Psoas muscle (tissue), 8 donors: ENCODE measurements around the gene EIF1AD. TPM values are rescaled to one million over a fixed set of nuclear protein-coding genes. Genes with fewer than 3 reads are reported as not detected.
A peak's percentile ranks its signal among the peaks of the same experiment; 100 is the strongest.

Experiments
- ATAC-seq, 4 donors: fragments of 200-7000 bp; cut with Tn5 transposase; one replicate each; pipeline ENCODE4 v1.9.1; 2020; ENCODE audit warnings: moderate library complexity in 3 of 4, mild to moderate bottlenecking in 2 of 4
- DNase-seq, 2 donors: peaks; one replicate each; pipeline ENCODE4 v3.0.0-alpha.2; 2020
- H3K27ac ChIP-seq: fragments of 200-600 bp; one replicate; pipeline ENCODE4 v1.8.0; 2022
- H3K27me3 ChIP-seq, 3 donors: fragments of 200-600 bp in 1 of 3; one replicate each; pipeline versions ENCODE4 v1.6.1 to v1.8.0; 2013 to 2022; ENCODE audit warnings: low read length in 2 of 3, mild to moderate bottlenecking in 2 of 3, moderate library complexity in 1 of 3; ENCODE audit not compliant: insufficient read depth in 3 of 3
- H3K36me3 ChIP-seq, 2 donors: fragments of 200-600 bp in 1 of 2; one replicate each; pipeline versions ENCODE4 v1.6.1 to v1.8.0; 2013 to 2022; ENCODE audit warnings: low read depth in 1 of 2, mild to moderate bottlenecking in 1 of 2, moderate library complexity in 1 of 2; ENCODE audit not compliant: insufficient read depth in 1 of 2
- H3K4me1 ChIP-seq: fragments of 200-600 bp; one replicate; pipeline ENCODE4 v1.8.0; 2022
- H3K4me3 ChIP-seq: fragments of 200-600 bp; one replicate; pipeline ENCODE4 v1.8.0; 2022; ENCODE audit warnings: mild to moderate bottlenecking
- H3K9me3 ChIP-seq: fragments of 200-600 bp; one replicate; pipeline ENCODE4 v1.8.0; 2022
- WGBS, 3 donors: extraction: QIAGEN DNeasy Blood & Tissue Kit; methylation state at CpG; one replicate each; pipeline versions ENCODE4 v1.1.6 to v1.1.7; 2013; 5-methylcytosine and 5-hydroxymethylcytosine counted together
- intact Hi-C, 2 donors: fragments of 100-400 bp; cut with DNase I; formaldehyde crosslinking; loops; one replicate each; pipeline versions ENCODE4 v1.11.0 to v1.14.2; 2022
- long read RNA-seq, 2 donors: library from polyadenylated mRNA; unstranded; transcript quantifications; one replicate each; pipeline ENCODE4 v2.0.0, GENCODE V29; 2021
- polyA plus RNA-seq, 3 donors: library from polyadenylated mRNA; stranded (reverse); fragments of 200-250 nt; gene quantifications; one replicate each; pipeline ENCODE4 v1.2.3, GENCODE V29; 2013
- total RNA-seq, 4 donors: library from RNA; stranded (reverse); fragmentation: NEBNext Ultra II Directional in 2 of 4; extraction: Animal tissue kit (Norgen Biotek cat#: 25700) in 2 of 4; gene quantifications; one replicate each; pipeline versions ENCODE4 v1.2.1 to v1.2.4, GENCODE V29; 2021 to 2023
- TF ChIP-seq, protein P1 (sequence below): fragments of 200-600 bp; IDR thresholded peaks from one replicate; pipeline ENCODE4 v1.8.0; 2022; ENCODE audit warnings: antibody characterized with exemption
- donor health status: healthy with polysubstance abuse.
- donor health status: DM: no; HTN: no; CAD: no; lungs with moderate emphysema.
- donor health status: Bipolar disorder and iron deficiency.
- donor health status: healthy.
- donor health status: DM: yes; HTN: yes; CAD: no.
- donor health status: DM: no; HTN: no; CAD: no.
- donor health status: DM: no; HTN: no; CAD: no.
- donor health status: DM: yes; HTN: yes; CAD: no.

The EIF1AD gene, protein sequence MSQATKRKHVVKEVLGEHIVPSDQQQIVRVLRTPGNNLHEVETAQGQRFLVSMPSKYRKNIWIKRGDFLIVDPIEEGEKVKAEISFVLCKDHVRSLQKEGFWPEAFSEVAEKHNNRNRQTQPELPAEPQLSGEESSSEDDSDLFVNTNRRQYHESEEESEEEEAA
- total RNA-seq (10 to 100 TPM; 24.8 to 44.5 (median 31.6) TPM), polyA plus RNA-seq (10 to 100 TPM; 29.4 to 63.1 (median 54.2) TPM)
- long read RNA-seq, donor 1, partial matches to known transcripts = 1 of 8 reads
- long read RNA-seq, donor 1, other reads (novel, unspliced or antisense) = 2 of 8 reads
- long read RNA-seq, donor 2, partial matches to known transcripts = 1 of 17 reads
- long read RNA-seq, donor 2, other reads (novel, unspliced or antisense) = 12 of 17 reads

DNA sequence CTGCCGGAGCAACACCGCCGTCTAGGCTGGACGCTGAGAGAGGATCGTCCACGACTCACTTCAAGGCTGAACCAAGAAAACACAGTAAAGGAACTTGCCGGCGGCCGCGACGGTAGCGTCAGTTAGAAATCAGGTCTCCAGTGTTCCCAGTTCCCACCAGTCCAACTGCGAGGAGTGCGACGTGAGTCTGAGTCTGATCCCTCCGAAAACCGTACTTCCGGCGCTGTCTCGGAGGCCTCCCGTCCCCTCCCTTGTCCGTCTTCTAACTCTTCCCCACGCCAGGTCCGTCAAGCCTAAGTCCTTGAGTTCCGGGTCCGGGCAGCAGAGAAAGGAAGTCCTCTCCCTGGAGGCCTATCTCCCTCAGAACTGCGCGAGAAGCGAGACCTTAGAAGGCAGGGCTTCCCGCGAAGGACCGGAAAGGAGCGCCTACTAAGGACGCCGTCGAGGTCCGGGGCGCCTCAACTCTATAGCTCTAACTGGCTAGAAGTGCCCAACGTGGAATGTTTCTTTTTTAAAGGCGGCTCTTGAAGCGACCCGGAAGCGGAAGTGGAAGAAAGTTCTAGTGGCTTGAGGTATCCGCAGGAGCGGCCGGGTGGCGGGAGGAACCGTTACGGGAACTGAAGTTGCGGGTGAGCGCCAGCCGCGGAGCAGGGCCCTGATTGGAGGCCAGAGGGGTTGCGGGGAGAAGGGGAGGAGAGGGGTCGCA, at the start of gene EIF1AD, which contains the start of gene BANF1:
Gene EIF1AD, minus strand, starts transcription at position 216 of the 706 bp plus-strand sequence. CDS start 1,768 bp downstream, outside the sequence.
Gene BANF1, plus strand, starts transcription at position 562 of the 706 bp plus-strand sequence. CDS start 748 bp downstream, outside the sequence.
- Histone ChIP-seq H3K4me3 (peak within 1 kb of the TSS; percentile 74), H3K27ac (peak within 1 kb of the TSS; percentile 96), H3K27me3 (no peaks in the 10 kb centered on the region), H3K9me3 (no peaks in the 10 kb centered on the region), H3K36me3 (peaks cover 0 to 66% of the 10 kb centered on the region in 2 donors), H3K4me1 (peaks cover 30% of the 10 kb centered on the region)
- ATAC-seq = peak; percentile 87 to 92 (median 88)
- peak; percentile 90 to 95 for DNase-seq
- intact Hi-C loops = loop anchor here (1.0 to 5.0 kb wide), 2 partner anchors 40 to 41 kb away; partner anchors contain the start of gene SART1 (in 2 of the 2)
- 0 to 1% (median 0%) methylated on average over 55 of the region's 55 CpGs for WGBS, 3 donors
- TF ChIP-seq, protein P1, sequence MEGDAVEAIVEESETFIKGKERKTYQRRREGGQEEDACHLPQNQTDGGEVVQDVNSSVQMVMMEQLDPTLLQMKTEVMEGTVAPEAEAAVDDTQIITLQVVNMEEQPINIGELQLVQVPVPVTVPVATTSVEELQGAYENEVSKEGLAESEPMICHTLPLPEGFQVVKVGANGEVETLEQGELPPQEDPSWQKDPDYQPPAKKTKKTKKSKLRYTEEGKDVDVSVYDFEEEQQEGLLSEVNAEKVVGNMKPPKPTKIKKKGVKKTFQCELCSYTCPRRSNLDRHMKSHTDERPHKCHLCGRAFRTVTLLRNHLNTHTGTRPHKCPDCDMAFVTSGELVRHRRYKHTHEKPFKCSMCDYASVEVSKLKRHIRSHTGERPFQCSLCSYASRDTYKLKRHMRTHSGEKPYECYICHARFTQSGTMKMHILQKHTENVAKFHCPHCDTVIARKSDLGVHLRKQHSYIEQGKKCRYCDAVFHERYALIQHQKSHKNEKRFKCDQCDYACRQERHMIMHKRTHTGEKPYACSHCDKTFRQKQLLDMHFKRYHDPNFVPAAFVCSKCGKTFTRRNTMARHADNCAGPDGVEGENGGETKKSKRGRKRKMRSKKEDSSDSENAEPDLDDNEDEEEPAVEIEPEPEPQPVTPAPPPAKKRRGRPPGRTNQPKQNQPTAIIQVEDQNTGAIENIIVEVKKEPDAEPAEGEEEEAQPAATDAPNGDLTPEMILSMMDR = no peak

DNA sequence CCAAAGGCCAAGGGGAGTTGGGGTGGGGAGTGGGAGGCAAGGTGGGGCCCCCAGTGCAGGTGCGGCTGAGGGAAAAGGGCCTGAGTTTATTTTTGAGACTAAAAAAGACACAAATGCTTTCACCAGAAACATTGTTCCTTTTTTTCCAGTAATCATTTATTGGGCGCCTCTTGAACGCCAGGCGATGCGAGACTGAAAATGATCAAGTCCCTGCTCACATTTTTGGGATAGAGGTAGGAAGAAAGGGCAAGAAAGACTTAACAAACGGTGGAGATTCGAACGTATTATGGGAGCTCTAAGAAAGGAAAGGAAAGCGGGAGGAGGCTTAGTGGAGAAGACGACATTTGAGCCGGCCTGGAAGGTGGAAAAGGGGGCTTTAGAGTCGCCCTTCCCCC, 49.4 kb upstream of the EIF1AD start:
- intact Hi-C loops = no loop called here
- Histone ChIP-seq H3K36me3 (peaks cover 0 to 33% of the 10 kb centered on the region in 2 donors), H3K27ac (peak overlapping the region; percentile 84), H3K4me3 (peak overlapping the region; percentile 94), H3K4me1 (peaks cover 5% of the 10 kb centered on the region), H3K9me3 (no peaks in the 10 kb centered on the region), H3K27me3 (peaks cover 0 to 7% (median 4%) of the 10 kb centered on the region in 3 donors)
- 23 to 26% (median 25%) methylated on average over 12 of the region's 12 CpGs for WGBS, 3 donors
- TF ChIP-seq, protein P1 = no peak
- DNase-seq (no peak), ATAC-seq (no peak)

DNA sequence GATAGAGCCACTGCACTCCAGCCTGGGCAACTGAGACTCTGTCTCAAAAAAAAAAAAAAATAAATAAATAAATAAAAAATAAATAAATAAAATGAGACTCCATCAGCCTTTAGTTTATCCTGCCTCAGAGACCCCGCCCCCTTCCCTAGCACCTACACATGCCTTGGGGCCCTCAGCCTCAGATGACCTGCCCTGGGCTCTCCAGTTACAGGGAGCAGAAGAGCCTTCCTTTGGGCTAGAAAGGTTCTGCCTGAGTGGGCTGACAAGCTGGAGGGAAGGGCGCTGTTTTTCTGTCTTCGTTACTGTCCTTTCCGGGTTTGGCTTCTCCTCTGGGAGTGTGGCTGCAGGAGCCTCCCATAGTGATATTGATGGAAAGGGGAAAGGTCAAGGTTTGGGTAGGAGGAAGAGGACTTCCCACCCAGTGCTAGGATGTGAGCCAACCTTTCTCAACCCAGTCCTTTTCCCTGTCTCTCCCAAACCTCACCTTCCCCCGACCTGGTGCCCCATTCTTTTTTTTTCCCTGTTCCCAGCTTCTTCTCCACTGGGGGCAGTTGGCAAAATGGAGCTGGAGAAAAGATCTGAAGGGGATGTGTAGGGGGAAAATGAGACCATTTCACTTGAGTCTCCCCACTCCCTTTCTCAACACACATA, 48.7 kb upstream of the EIF1AD start:
- peak overlapping the region; percentile 84 for H3K27ac ChIP-seq
- H3K9me3 ChIP-seq = no peaks in the 10 kb centered on the region
- no peak overlapping the region for H3K4me3 ChIP-seq
- peaks cover 0 to 7% (median 4%) of the 10 kb centered on the region in 3 donors for H3K27me3 ChIP-seq
- no peak for DNase-seq
- H3K36me3 ChIP-seq = peaks cover 0 to 26% of the 10 kb centered on the region in 2 donors
- ATAC-seq = no peak
- TF ChIP-seq, protein P1 = no peak
- H3K4me1 ChIP-seq = peaks cover 5% of the 10 kb centered on the region
- 80 to 85% (median 83%) methylated on average over 5 of the region's 5 CpGs for WGBS, 3 donors
- intact Hi-C loops = no loop called here

DNA sequence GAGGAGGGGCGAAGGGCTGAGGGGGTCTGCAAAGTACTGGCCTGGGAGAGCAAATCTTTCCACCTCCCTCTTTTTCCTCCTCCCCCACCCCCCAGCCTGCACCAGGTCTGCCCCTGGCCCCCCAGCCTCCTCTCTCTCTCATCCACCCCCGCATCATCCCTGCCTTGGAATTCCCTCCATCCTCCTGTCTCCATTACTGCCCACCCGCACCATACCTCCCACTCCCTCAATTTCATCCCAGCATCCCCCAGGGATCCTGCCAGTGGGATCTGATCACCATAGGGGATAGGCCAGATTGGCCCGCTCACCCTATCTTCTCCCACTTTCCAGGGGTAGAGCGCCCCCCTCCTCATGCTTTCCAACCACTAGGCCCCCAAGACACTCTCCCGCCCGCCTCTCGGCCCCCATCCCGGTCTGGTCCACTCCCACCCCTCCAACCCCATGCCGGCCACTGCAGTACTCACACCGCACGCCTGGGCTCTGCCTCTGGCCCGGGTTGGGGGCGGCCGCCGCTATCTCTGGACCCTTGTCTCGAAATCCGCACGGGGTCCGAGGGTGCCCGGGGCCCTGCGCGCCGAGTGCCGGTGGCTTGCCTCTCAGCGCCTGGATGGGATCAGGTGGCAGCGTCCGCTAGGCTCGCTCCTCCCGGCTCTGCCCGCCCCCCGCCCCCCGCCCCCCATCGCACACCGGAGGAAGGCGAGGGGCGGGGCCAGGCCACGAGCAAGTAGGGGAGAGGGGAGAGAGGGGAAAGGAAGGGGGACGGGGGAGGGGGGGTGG, 46.8 kb upstream of the EIF1AD start, which contains the start of gene GAL3ST3:
Gene GAL3ST3, minus strand, starts transcription at position 615 of the 777 bp plus-strand sequence. CDS start 3,746 bp downstream, outside the sequence.
- DNase-seq = no peak
- no peaks in the 10 kb centered on the region for H3K9me3 ChIP-seq
- peak within 1 kb of the TSS; percentile 22 for H3K4me3 ChIP-seq
- TF ChIP-seq, protein P1 = no peak
- H3K4me1 ChIP-seq = peaks cover 11% of the 10 kb centered on the region
- H3K27me3 ChIP-seq = peaks cover 0 to 7% (median 4%) of the 10 kb centered on the region in 3 donors
- 8 to 11% (median 10%) methylated on average over 29 to 39 of the region's 39 CpGs for WGBS, 3 donors
- H3K36me3 ChIP-seq = peaks cover 0 to 6% of the 10 kb centered on the region in 2 donors
- intact Hi-C loops = no loop called here
- no peak for ATAC-seq
- no peak within 1 kb of the TSS for H3K27ac ChIP-seq
